ENCODE data around the gene PRICKLE1.

GRCh38 chr12:42612231-42612613 lies 22.7 kb upstream of the PRICKLE1 start:
- TF ChIP-seq CTCF (IDR thresholded peaks at IDR 0.05): no peak
- TF ChIP-seq POLR2A (IDR thresholded peaks at IDR 0.05): no peak

All from body of pancreas (tissue), 4 donors.